ENCODE data around the gene WDR55.

DNA sequence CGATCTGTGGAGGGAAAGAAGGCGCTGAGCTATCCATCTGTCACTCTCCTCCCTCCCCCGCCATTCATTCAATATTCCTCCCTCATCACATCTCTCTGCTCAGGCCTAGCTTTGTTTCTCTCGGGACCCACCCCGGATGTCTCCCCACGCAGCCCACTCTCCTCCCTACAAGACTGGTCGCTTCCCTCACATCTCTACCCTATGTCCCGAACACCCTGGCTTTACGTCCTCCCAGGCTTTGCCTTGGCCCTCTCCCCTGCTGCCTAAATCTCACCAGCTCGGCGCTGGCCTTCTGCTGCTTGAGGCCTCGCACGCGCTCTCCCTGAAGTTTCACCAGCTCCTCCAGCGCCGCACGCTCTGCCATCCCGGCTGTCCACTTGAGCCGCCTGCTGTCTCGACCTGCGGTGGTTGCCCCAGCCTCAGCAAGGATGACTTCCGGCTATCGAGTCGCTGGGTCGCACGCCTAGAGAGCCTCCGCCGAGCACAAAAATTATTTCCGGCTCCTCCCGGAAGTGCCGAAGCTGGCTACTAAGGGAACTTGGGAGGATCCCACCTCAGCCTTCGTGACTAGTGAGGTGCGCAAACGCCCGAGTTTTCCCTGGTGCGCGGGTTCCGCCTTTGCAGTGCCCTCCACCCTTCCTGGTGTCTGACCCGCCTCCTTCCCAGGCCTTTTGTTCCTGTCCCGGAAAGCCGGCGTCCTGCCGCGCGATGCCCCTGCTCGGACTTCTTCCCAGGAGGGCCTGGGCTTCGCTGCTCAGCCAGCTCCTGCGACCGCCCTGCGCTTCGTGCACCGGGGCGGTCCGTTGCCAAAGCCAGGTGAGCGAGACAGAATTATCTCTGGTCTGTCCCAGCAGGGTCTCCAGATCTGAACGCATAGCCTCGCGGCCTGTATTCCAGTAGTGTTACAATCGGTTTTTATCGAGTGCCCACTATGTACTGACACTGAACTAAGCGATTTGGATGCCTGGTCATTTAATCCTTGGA is 26.5 kb downstream of the WDR55 start, which contains the start of the genes HARS1 and HARS2:
- TF ChIP-seq EZH2 (IDR thresholded peaks at IDR 0.05) = no peak
- peak; percentile 96 for TF ChIP-seq POLR2AphosphoS5 (IDR thresholded peaks at IDR 0.05; ENCODE audit: borderline replicate concordance, low read depth, low read length)
- TF ChIP-seq FOXP2 (optimal IDR thresholded peaks at IDR 0.05; ENCODE audit: control extremely low read depth, extremely low read length, insufficient read depth) = no peak

Measured in SK-N-MC (cell line).